Astrocyte of the cerebellum (primary cell): ENCODE results near the gene TTBK2.

Source experiments
- DNase-seq: peaks from one replicate; pipeline ENCODE4 v3.0.0-alpha.2; 2011; ENCODE audit warnings: low read depth
- H3K4me3 ChIP-seq: 2 replicates; pipeline ENCODE4 v1.5.1; 2011; ENCODE audit warnings: mild to moderate bottlenecking, low read depth, low read length, moderate library complexity
- in situ Hi-C: cut with HindIII; loops from 2 replicates; pipeline ENCODE4 v1.10.0; 2017; ENCODE audit warnings: low sequenced_read_pairs
- TF ChIP-seq, protein P1 (sequence below): IDR thresholded peaks from 2 replicates; pipeline ENCODE4 v1.5.1; 2012; ENCODE audit warnings: low read length, low read depth, moderate library complexity, mild to moderate bottlenecking; ENCODE audit errors: missing control alignments

Gene TTBK2

GRCh38 chr15:42710662-42711061 lies 209.9 kb downstream of the TTBK2 start:
- in situ Hi-C loops = no loop called here
- TF ChIP-seq, protein P1, sequence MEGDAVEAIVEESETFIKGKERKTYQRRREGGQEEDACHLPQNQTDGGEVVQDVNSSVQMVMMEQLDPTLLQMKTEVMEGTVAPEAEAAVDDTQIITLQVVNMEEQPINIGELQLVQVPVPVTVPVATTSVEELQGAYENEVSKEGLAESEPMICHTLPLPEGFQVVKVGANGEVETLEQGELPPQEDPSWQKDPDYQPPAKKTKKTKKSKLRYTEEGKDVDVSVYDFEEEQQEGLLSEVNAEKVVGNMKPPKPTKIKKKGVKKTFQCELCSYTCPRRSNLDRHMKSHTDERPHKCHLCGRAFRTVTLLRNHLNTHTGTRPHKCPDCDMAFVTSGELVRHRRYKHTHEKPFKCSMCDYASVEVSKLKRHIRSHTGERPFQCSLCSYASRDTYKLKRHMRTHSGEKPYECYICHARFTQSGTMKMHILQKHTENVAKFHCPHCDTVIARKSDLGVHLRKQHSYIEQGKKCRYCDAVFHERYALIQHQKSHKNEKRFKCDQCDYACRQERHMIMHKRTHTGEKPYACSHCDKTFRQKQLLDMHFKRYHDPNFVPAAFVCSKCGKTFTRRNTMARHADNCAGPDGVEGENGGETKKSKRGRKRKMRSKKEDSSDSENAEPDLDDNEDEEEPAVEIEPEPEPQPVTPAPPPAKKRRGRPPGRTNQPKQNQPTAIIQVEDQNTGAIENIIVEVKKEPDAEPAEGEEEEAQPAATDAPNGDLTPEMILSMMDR = no peak
- DNase-seq = no peak
- H3K4me3 ChIP-seq = no peak overlapping the region

DNA sequence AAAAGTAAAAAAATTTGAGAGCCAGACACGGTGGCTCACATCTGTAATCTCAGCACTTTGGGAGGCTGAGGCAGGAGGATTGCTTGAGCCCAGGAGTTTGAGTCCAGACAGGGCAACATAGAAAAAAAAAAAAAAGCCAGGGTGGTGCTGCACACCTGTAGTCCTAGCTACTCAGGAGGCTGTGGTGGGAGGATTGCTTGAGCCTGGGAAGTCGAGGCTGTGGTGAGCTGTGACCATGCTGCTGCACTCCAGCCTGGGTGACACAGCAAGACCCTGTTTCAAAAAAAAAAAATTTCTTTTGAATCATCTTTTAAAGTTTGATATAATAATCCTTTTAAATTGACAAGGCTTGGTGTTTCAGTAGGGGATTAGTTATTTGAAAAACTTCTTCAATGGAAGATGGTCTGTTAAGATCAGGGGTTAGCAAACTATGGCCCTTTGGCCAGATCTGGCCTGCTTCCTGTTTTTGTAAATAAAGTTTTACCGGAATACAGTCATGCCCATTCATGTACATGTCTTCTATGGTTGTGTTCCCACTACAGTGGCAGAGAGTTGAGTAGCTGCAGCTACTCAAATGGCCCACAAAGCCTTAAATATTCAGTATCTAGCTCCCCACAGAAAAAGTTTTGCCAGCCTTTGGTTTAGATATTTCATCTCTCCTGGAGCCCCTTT lies 212.6 kb downstream of the TTBK2 start:
- in situ Hi-C loops = no loop called here
- TF ChIP-seq, protein P1 = no peak
- DNase-seq = no peak
- H3K4me3 ChIP-seq = no peak overlapping the region

- in situ Hi-C loops = no loop called here
- H3K4me3 ChIP-seq = no peak overlapping the region
- TF ChIP-seq, protein P1 = no peak
- peak; percentile 22 for DNase-seq
These were observed 213.5 kb downstream of the TTBK2 start for GRCh38 chr15:42707068-42707467.

- H3K4me3 ChIP-seq = no peak overlapping the region
- in situ Hi-C loops = no loop called here
- TF ChIP-seq, protein P1 = no peak
- DNase-seq = no peak
These were observed 215.2 kb downstream of the TTBK2 start for GRCh38 chr15:42705336-42705735.

DNA sequence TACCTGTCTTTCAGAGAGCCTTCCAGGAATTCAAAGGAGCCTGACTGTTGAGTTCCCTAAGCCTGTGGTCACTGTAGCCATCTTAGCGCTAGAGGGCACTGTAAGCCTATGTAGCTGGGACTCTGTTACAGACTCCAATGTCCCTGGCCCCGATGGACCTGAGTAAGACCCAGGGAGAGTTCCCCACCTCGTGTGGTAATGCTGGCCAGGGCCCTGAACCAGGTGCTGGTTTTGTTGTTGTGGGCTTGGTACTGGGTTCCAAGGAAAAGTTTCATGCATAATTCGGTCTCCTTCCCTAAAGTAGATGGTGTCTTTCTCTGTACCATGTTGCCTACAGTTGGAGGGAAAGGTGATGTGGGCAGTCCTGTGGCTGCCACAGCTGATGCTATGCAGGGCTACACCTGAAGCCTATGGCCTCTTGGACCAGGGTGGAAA lies 216.1 kb downstream of the TTBK2 start:
- no peak overlapping the region for H3K4me3 ChIP-seq
- in situ Hi-C loops = no loop called here
- TF ChIP-seq, protein P1 = peak; percentile 97
- DNase-seq = peak; percentile 59

- TF ChIP-seq, protein P1 = no peak
- in situ Hi-C loops = loop anchor here (25.0 kb wide), 1 partner anchor 241 kb away; no protein-coding TSS in a partner anchor
- no peak for DNase-seq
- H3K4me3 ChIP-seq = no peak overlapping the region
These were observed 224.0 kb downstream of the TTBK2 start for GRCh38 chr15:42696626-42697025.
